ENCODE measurements around the gene KRTAP4-16. TPM values are rescaled to one million over a fixed set of nuclear protein-coding genes. Genes with fewer than 3 reads are reported as not detected.
"Not testable (repeated sequence)": the region's sequence is repeated elsewhere in the genome, so short reads cannot be mapped to it uniquely, and the experiment has no call there.

The KRTAP4-16 gene
- total RNA-seq, 4 donors from 2014 or later, result not detected

DNA sequence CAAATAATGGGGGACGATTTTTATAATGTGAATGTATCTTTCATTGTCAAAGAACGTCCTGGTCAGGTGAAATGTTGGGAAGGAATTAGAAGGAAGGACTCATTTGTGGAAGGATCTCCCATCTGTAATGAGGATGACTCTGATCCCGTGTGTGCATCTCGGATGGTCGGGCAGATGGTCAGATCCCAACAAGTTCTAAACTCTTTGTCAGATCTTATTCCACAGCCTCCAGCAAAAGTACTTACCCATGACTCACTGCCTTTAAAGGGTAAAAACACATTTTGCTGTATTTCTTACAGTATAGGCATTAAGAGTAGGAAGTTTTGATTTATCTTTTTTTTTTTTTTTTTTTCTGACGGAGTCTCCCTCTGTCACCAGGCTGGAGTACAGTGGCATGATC, 3.5 kb downstream of the KRTAP4-16 start:
- H3K36me3 ChIP-seq, result no peaks in the 10 kb centered on the region
- no peak for DNase-seq (ENCODE audit: low spot score in 2 of 2)
- H3K4me1 ChIP-seq, result no peaks in the 10 kb centered on the region
- TF ChIP-seq CTCF (IDR thresholded peaks at IDR 0.05) (no peak), POLR2A (IDR thresholded peaks at IDR 0.05) (no peak), EP300 (IDR thresholded peaks at IDR 0.05) (no peak)
- H3K4me3 ChIP-seq, result no peak overlapping the region
- H3K9me3 ChIP-seq, result no peaks in the 10 kb centered on the region
- no peak overlapping the region for H3K27ac ChIP-seq
- WGBS, 2 donors, result 87% methylated on average over 6 of the region's 6 CpGs
- H3K27me3 ChIP-seq, result no peaks in the 10 kb centered on the region

DNA sequence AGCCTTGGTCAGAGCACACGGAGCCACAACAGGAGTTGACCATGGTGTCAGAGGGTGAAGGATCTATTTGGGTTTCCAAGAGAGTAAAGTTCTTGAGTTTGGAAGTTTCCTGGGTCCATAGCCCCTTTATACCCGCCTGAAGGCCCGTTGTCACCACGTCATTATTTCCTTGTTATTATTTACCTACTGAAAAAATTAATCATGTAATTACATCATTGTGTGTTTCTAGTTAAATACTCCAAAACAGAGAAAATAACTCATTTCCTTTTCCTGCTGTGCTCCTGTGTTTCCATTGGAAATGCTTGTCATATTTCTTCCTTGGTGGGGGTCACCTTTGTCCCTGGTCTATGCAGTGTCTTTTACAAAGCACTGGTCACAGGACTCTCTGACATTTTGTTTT, 4.0 kb downstream of the KRTAP4-16 start, which contains the start of gene KRTAP4-8:
KRTAP4-8 (minus strand) TSS at position 101 of the 400 bp plus-strand sequence; CDS start at position 43, 58 bp downstream.
- Histone ChIP-seq H3K27me3 (no peaks in the 10 kb centered on the region), H3K4me1 (no peaks in the 10 kb centered on the region), H3K36me3 (no peaks in the 10 kb centered on the region), H3K27ac (no peak within 1 kb of the TSS), H3K4me3 (no peak within 1 kb of the TSS), H3K9me3 (no peaks in the 10 kb centered on the region)
- 62 to 73% methylated on average over 4 of the region's 4 CpGs for WGBS, 2 donors
- no peak for TF ChIP-seq POLR2A (IDR thresholded peaks at IDR 0.05)
- no peak for TF ChIP-seq CTCF (IDR thresholded peaks at IDR 0.05)
- TF ChIP-seq EP300 (IDR thresholded peaks at IDR 0.05), result no peak
- no peak for DNase-seq (ENCODE audit: low spot score in 2 of 2)

DNA sequence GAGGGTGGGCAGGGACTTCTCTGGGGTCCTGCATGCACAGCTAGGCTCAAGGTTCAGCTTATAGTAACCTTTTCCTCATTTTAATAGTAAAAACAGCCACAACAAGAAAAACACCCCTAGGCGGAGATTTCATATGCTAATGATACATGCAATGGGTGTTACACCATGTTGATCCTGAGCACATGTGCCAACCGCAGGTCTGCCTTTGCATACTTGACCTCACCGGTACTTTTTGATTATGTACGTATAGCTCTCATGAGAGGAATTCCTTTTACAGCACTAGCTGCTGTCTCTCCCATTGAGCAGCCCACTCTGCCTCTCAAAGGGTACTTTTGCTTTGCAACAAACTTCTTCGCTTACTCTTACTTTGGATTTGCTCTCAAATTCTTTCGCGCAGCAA, 6.0 kb downstream of the KRTAP4-16 start:
- WGBS, 2 donors, result 62 to 65% methylated on average over 7 of the region's 7 CpGs
- H3K9me3 ChIP-seq, result no peaks in the 10 kb centered on the region
- H3K4me3 ChIP-seq, result no peak overlapping the region
- TF ChIP-seq POLR2A (IDR thresholded peaks at IDR 0.05) (no peak), EP300 (IDR thresholded peaks at IDR 0.05) (no peak), CTCF (IDR thresholded peaks at IDR 0.05) (no peak)
- no peak overlapping the region for H3K27ac ChIP-seq
- no peaks in the 10 kb centered on the region for H3K27me3 ChIP-seq
- DNase-seq (ENCODE audit: low spot score in 2 of 2), result no peak
- no peaks in the 10 kb centered on the region for H3K4me1 ChIP-seq
- no peaks in the 10 kb centered on the region for H3K36me3 ChIP-seq

DNA sequence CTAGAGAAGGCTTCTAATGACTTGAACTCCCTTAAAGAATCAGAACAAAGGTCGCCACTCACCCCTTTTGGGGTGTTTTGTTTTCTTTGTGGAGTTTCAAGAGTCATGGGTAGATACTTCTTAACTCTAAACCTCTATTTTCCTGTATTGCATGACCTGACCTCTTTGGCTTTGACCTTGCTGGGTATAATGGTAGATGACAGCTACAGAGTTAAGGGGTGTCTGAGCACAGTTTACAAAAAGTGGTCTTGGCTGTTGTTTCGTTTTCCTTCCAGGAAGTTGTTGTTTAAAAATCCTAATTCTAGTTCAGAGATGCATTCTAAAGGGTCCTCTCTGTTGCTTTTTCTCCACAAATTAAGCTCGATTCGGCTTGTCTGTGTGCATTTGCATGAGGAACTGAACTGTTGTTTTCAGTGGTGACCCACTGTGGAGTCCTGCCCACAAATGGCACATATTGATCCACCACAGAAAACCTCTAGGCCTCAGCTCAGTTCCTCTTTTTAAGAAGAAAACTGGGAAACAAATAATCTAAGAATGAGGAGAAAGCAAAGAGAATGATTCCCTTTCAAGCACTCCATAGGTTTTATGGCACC, 13.2 kb downstream of the KRTAP4-16 start:
- H3K36me3 ChIP-seq; H3K27ac ChIP-seq; H3K4me3 ChIP-seq; H3K27me3 ChIP-seq; DNase-seq (ENCODE audit: low spot score in 2 of 2); H3K4me1 ChIP-seq; H3K9me3 ChIP-seq: not testable (repeated sequence)
- WGBS, 2 donors, result 60 to 78% methylated on average over 4 of the region's 4 CpGs

GRCh38 chr17:41084100-41084856, 17.7 kb downstream of the KRTAP4-16 start, which contains the start of gene KRTAP4-7:
KRTAP4-7 (plus strand) TSS chr17:41084150; CDS start chr17:41084207, 57 bp downstream.
- not testable (repeated sequence) for H3K9me3 ChIP-seq; H3K36me3 ChIP-seq; H3K27ac ChIP-seq; H3K27me3 ChIP-seq; H3K4me1 ChIP-seq; H3K4me3 ChIP-seq; DNase-seq (ENCODE audit: low spot score in 2 of 2)
- 70 to 82% methylated on average over 5 to 9 of the region's 14 CpGs for WGBS, 2 donors

DNA sequence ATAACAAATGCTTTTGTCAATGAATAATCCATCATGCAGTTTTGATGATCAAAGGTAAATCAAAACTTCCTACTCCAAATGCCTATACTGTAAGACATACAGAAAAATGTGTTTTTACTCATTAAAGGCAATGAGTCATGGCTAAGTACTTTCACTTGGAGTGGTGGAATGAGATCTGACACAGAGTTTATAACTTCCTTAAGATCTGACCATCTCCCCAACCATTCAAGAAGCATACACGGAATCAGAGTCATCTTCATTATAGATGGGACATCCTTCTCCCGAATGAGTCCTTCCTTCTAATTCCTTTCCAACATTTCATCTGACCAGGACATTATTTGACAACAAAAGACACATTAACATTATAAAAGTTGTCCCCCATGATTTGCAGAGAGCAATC, 18.6 kb downstream of the KRTAP4-16 start:
- H3K36me3 ChIP-seq; H3K27me3 ChIP-seq; DNase-seq (ENCODE audit: low spot score in 2 of 2); H3K27ac ChIP-seq; H3K4me1 ChIP-seq; H3K4me3 ChIP-seq; H3K9me3 ChIP-seq: not testable (repeated sequence)
- WGBS, 2 donors, result 72 to 75% methylated on average over 2 of the region's 2 CpGs

All from tibial nerve (tissue), 4 donors.